Neuron (in vitro differentiated cells): Measurements from ENCODE around the gene PITPNC1.
"Not testable (repeated sequence)": the region's sequence is repeated elsewhere in the genome, so short reads cannot be mapped to it uniquely, and the experiment has no call there.

Experiments
- H2AFZ ChIP-seq: one replicate; pipeline ENCODE4 v1.6.1; 2013; ENCODE audit warnings: low read depth, mild to moderate bottlenecking, inconsistent platforms, low read length, moderate library complexity
- H3K27me3 ChIP-seq: one replicate; pipeline ENCODE4 v1.6.1; 2013; ENCODE audit warnings: low read length; ENCODE audit not compliant: insufficient read depth
- H3K36me3 ChIP-seq: one replicate; pipeline ENCODE4 v1.6.1; 2013; ENCODE audit warnings: low read length; ENCODE audit not compliant: insufficient read depth
- H3K4me1 ChIP-seq: one replicate; pipeline ENCODE4 v1.6.1; 2013; ENCODE audit warnings: low read length; ENCODE audit not compliant: insufficient read depth
- H3K4me3 ChIP-seq: 2 replicates; pipeline ENCODE4 v1.5.1; 2013; ENCODE audit warnings: mild to moderate bottlenecking, low read length, moderate library complexity
- H3K9me3 ChIP-seq: one replicate; pipeline ENCODE4 v1.6.1; 2013; ENCODE audit warnings: low read length

Gene PITPNC1

GRCh38 chr17:67713169-67713568, 336.1 kb downstream of the PITPNC1 start:
- Histone ChIP-seq H3K27me3 (no peaks in the 10 kb centered on the region), H3K36me3 (no peaks in the 10 kb centered on the region), H3K4me3 (no peak overlapping the region), H3K9me3 (no peaks in the 10 kb centered on the region), H3K4me1 (no peaks in the 10 kb centered on the region), H2AFZ (no peak overlapping the region)

- no peaks in the 10 kb centered on the region for H3K9me3 ChIP-seq
- no peak overlapping the region for H2AFZ ChIP-seq
- peaks cover 14% of the 10 kb centered on the region for H3K36me3 ChIP-seq
- peaks cover 9% of the 10 kb centered on the region for H3K4me1 ChIP-seq
- no peak overlapping the region for H3K4me3 ChIP-seq
- no peaks in the 10 kb centered on the region for H3K27me3 ChIP-seq
Measured at GRCh38 chr17:67716405-67716798, 339.3 kb downstream of the PITPNC1 start.

GRCh38 chr17:67717192-67717623, 340.1 kb downstream of the PITPNC1 start:
- no peaks in the 10 kb centered on the region for H3K27me3 ChIP-seq
- H3K4me1 ChIP-seq = peaks cover 9% of the 10 kb centered on the region
- peak overlapping the region; percentile 57 for H2AFZ ChIP-seq
- H3K9me3 ChIP-seq = no peaks in the 10 kb centered on the region
- peaks cover 22% of the 10 kb centered on the region for H3K36me3 ChIP-seq
- peak overlapping the region; percentile 64 for H3K4me3 ChIP-seq

GRCh38 chr17:67717624-67718324, 340.7 kb downstream of the PITPNC1 start, which contains the start of gene NOL11:
Gene NOL11, plus strand, starts transcription at chr17:67717936. Its CDS starts 12 bp downstream, at chr17:67717948.
- Histone ChIP-seq H2AFZ (peak within 1 kb of the TSS; percentile 57), H3K4me3 (peak within 1 kb of the TSS; percentile 82), H3K27me3 (no peaks in the 10 kb centered on the region), H3K9me3 (no peaks in the 10 kb centered on the region), H3K4me1 (peaks cover 9% of the 10 kb centered on the region), H3K36me3 (peaks cover 23% of the 10 kb centered on the region)

- H3K4me1 ChIP-seq = peaks cover 9% of the 10 kb centered on the region
- no peaks in the 10 kb centered on the region for H3K27me3 ChIP-seq
- no peak overlapping the region for H2AFZ ChIP-seq
- H3K9me3 ChIP-seq = no peaks in the 10 kb centered on the region
- peaks cover 23% of the 10 kb centered on the region for H3K36me3 ChIP-seq
- peak overlapping the region; percentile 82 for H3K4me3 ChIP-seq
Measured at GRCh38 chr17:67718325-67718941, 341.4 kb downstream of the PITPNC1 start.

- Histone ChIP-seq H3K36me3 (peaks cover 74% of the 10 kb centered on the region), H3K27me3 (no peaks in the 10 kb centered on the region), H3K4me3 (no peak overlapping the region), H2AFZ (no peak overlapping the region), H3K4me1 (no peaks in the 10 kb centered on the region), H3K9me3 (peaks cover 13% of the 10 kb centered on the region)
Measured at GRCh38 chr17:67725373-67725791, 348.3 kb downstream of the PITPNC1 start.

GRCh38 chr17:67725807-67726206, 348.7 kb downstream of the PITPNC1 start:
- no peaks in the 10 kb centered on the region for H3K27me3 ChIP-seq
- H2AFZ ChIP-seq = no peak overlapping the region
- peaks cover 74% of the 10 kb centered on the region for H3K36me3 ChIP-seq
- H3K9me3 ChIP-seq = peaks cover 17% of the 10 kb centered on the region
- no peaks in the 10 kb centered on the region for H3K4me1 ChIP-seq
- no peak overlapping the region for H3K4me3 ChIP-seq

GRCh38 chr17:67727152-67728039, 350.3 kb downstream of the PITPNC1 start:
- not testable (repeated sequence) for H3K4me3 ChIP-seq, H3K27me3 ChIP-seq, H3K4me1 ChIP-seq, H2AFZ ChIP-seq
- Histone ChIP-seq H3K9me3 (peaks cover 21% of the 10 kb centered on the region), H3K36me3 (peaks cover 71% of the 10 kb centered on the region)

- Histone ChIP-seq H3K4me1 (no peaks in the 10 kb centered on the region), H3K4me3 (no peak overlapping the region), H3K9me3 (peaks cover 21% of the 10 kb centered on the region), H3K36me3 (peaks cover 68% of the 10 kb centered on the region), H2AFZ (no peak overlapping the region), H3K27me3 (no peaks in the 10 kb centered on the region)
Measured at GRCh38 chr17:67729903-67730302, 352.8 kb downstream of the PITPNC1 start.

- Histone ChIP-seq H3K27me3 (no peaks in the 10 kb centered on the region), H3K4me1 (no peaks in the 10 kb centered on the region), H3K4me3 (no peak overlapping the region), H3K36me3 (peaks cover 66% of the 10 kb centered on the region), H3K9me3 (peaks cover 21% of the 10 kb centered on the region), H2AFZ (no peak overlapping the region)
Measured at GRCh38 chr17:67730731-67731130, 353.6 kb downstream of the PITPNC1 start.

GRCh38 chr17:67733449-67733848, 356.4 kb downstream of the PITPNC1 start:
- Histone ChIP-seq H3K36me3 (peaks cover 75% of the 10 kb centered on the region), H3K9me3 (peaks cover 12% of the 10 kb centered on the region), H3K4me1 (no peaks in the 10 kb centered on the region), H3K27me3 (no peaks in the 10 kb centered on the region), H2AFZ (no peak overlapping the region), H3K4me3 (no peak overlapping the region)

- no peak overlapping the region for H3K4me3 ChIP-seq
- H3K4me1 ChIP-seq = no peaks in the 10 kb centered on the region
- no peak overlapping the region for H2AFZ ChIP-seq
- H3K36me3 ChIP-seq = peaks cover 77% of the 10 kb centered on the region
- no peaks in the 10 kb centered on the region for H3K9me3 ChIP-seq
- no peaks in the 10 kb centered on the region for H3K27me3 ChIP-seq
Measured at GRCh38 chr17:67737145-67737544, 360.1 kb downstream of the PITPNC1 start.

GRCh38 chr17:67742025-67742424, 364.9 kb downstream of the PITPNC1 start:
- peaks cover 87% of the 10 kb centered on the region for H3K36me3 ChIP-seq
- no peaks in the 10 kb centered on the region for H3K4me1 ChIP-seq
- no peaks in the 10 kb centered on the region for H3K27me3 ChIP-seq
- no peaks in the 10 kb centered on the region for H3K9me3 ChIP-seq
- H2AFZ ChIP-seq = no peak overlapping the region
- H3K4me3 ChIP-seq = no peak overlapping the region
